OCI-LY7 (cell line): ENCODE results near the gene SRGAP1.

Experiments used
- CTCF ChIP-seq: fragments of 200-600 bp; sonication (generic); conservative IDR thresholded peaks from 2 replicates; pipeline ENCODE4 v1.5.1; 2014; ENCODE audit warnings: mild to moderate bottlenecking, antibody characterized with exemption, low read length, moderate library complexity, mixed read lengths
- EZH2phosphoT487 ChIP-seq: fragments of 200-600 bp; sonication (generic); IDR thresholded peaks from 2 replicates; pipeline ENCODE4 v1.6.1; 2018; ENCODE audit warnings: low read depth, borderline replicate concordance, mild to moderate bottlenecking, mixed run types, antibody characterized with exemption, low read length, moderate library complexity, mixed read lengths

- TF ChIP-seq CTCF (no peak), EZH2phosphoT487 (no peak)
These were observed 48.6 kb upstream of the SRGAP1 start for GRCh38 chr12:63795944-63796343.
